ENCODE measurements around the gene MYOG. TPM values are rescaled to one million over a fixed set of nuclear protein-coding genes. Genes with fewer than 3 reads are reported as not detected.

Gene MYOG
- total RNA-seq, 1 donor from 2014 or later: not detected

DNA sequence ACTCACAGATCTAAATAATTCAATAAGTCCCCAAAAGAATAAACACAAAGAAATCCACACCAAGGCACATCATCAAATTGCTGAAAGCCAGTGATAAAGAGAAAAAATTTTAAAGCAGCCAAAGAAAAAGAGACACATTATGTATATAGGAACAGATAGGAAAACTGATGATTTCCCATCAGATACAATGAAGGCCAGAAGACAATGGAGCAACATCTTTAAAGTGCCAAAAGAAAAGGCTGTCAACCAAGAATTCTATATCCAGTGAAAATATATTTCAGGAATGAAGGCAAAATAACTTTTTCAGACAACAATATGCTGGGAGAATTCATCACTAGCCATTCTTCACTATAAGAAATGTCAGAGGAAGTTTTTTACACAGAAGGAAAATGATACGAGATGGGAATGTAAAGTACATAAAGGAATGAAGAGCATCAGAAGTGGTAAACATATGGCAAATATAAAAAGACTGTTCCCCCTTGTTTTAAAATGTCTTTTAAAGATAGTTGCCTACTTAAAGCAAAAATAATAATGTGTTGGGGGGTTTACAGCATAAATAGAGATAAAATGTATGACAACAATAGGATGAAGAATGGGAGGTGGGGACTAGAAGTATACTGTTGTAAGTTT is 9.4 kb upstream of the MYOG start:
- H3K27me3 ChIP-seq (ENCODE audit: control insufficient read depth, insufficient read depth, low read length): no peaks in the 10 kb centered on the region
- TF ChIP-seq, protein P1, sequence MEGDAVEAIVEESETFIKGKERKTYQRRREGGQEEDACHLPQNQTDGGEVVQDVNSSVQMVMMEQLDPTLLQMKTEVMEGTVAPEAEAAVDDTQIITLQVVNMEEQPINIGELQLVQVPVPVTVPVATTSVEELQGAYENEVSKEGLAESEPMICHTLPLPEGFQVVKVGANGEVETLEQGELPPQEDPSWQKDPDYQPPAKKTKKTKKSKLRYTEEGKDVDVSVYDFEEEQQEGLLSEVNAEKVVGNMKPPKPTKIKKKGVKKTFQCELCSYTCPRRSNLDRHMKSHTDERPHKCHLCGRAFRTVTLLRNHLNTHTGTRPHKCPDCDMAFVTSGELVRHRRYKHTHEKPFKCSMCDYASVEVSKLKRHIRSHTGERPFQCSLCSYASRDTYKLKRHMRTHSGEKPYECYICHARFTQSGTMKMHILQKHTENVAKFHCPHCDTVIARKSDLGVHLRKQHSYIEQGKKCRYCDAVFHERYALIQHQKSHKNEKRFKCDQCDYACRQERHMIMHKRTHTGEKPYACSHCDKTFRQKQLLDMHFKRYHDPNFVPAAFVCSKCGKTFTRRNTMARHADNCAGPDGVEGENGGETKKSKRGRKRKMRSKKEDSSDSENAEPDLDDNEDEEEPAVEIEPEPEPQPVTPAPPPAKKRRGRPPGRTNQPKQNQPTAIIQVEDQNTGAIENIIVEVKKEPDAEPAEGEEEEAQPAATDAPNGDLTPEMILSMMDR (IDR thresholded peaks at IDR 0.05; ENCODE audit: insufficient read depth, low read length, poor library complexity, severe bottlenecking): no peak

DNA sequence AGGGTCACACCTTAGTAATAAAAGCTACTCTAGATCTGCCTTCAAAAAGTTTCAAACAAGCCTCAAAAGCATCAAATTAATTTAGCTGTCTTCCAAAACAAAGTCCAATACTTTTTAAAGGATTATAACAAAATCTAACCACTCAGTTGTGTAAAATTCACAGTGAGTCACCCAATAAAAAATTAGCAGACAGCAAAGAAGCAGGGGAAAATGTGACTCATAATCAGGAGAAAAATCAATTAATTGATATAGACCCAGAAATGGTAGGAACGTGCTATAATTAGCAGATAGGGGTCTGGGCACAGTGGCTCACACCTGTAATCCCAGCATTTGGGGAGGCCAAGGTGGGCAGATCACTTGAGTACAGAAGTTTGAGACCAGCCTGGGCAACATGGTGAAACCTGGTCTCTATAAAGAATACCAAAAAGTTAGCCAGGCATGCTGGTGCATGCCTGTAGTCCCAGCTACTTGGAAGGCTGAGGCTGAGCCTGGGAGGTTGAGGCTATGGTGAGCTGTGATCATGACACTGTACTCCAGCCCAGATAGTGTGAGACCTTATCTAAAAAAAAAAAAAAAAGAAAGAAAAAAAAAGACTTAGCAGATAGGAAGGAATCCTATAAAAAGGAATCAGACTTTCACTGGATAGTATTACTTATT is 8.1 kb upstream of the MYOG start:
- Histone ChIP-seq H3K27me3 (ENCODE audit: control insufficient read depth, insufficient read depth, low read length) (no peaks in the 10 kb centered on the region), H3K4me3 (ENCODE audit: low read depth, low read length) (no peak overlapping the region), H3K36me3 (ENCODE audit: control insufficient read depth, insufficient read depth, low read length) (no peaks in the 10 kb centered on the region)
- TF ChIP-seq, protein P1 (IDR thresholded peaks at IDR 0.05; ENCODE audit: insufficient read depth, low read length, poor library complexity, severe bottlenecking): no peak
- no peak for DNase-seq (ENCODE audit: low read depth)

More for the DNA sequence above, 9.4 kb upstream of the MYOG start:
- Histone ChIP-seq H3K4me3 (ENCODE audit: low read depth, low read length) (no peak overlapping the region), H3K36me3 (ENCODE audit: control insufficient read depth, insufficient read depth, low read length) (no peaks in the 10 kb centered on the region)
- no peak for DNase-seq (ENCODE audit: low read depth)

DNA sequence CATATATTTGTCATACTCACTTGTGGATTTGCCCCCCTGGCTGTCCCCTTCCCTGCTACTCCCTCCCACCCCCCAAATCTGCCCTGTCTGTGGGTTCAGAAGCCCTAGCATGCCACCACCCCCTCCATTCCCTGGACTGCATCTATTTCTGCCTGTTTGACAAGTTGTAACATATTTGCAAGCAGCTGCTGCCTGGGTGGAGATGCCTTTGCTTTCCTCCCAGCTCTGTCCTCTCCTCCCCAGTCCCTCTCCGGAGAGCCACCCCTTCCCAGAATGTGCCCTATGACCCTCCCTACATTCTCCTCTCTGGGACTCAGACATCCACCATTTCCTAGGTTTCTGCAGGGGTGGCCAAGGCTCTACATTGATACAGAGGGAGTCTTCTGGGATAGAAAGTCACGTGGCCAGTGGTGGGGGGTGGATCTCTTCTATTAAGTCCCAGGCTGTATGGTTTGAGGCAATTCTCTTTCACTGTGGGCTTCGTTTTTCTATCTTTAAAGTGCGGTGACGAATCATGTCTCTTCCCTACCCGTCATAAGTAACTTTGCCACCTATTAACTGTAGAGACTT is 6.0 kb upstream of the MYOG start:
- H3K36me3 ChIP-seq (ENCODE audit: control insufficient read depth, insufficient read depth, low read length): no peaks in the 10 kb centered on the region
- no peaks in the 10 kb centered on the region for H3K27me3 ChIP-seq (ENCODE audit: control insufficient read depth, insufficient read depth, low read length)
- TF ChIP-seq, protein P1 (IDR thresholded peaks at IDR 0.05; ENCODE audit: insufficient read depth, low read length, poor library complexity, severe bottlenecking): no peak
- H3K4me3 ChIP-seq (ENCODE audit: low read depth, low read length): no peak overlapping the region
- DNase-seq (ENCODE audit: low read depth): no peak

DNA sequence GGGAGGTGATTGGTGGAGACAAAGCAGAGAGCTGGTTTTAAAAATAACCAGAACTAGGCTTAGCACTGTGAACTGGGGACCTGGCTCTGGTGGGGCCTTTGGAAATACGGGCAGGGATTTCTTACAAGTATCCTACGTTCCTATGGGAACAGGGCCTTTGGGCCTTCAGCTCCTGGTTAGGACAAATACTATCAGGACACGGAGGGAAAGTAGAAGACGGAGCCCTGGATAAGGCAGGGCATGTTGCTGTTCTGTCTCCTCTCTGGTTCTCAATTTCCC is 5.3 kb upstream of the MYOG start:
- Histone ChIP-seq H3K4me3 (ENCODE audit: low read depth, low read length) (no peak overlapping the region), H3K27me3 (ENCODE audit: control insufficient read depth, insufficient read depth, low read length) (peaks cover 1% of the 10 kb centered on the region), H3K36me3 (ENCODE audit: control insufficient read depth, insufficient read depth, low read length) (no peaks in the 10 kb centered on the region)
- DNase-seq (ENCODE audit: low read depth): no peak
- TF ChIP-seq, protein P1 (IDR thresholded peaks at IDR 0.05; ENCODE audit: insufficient read depth, low read length, poor library complexity, severe bottlenecking): no peak

DNA sequence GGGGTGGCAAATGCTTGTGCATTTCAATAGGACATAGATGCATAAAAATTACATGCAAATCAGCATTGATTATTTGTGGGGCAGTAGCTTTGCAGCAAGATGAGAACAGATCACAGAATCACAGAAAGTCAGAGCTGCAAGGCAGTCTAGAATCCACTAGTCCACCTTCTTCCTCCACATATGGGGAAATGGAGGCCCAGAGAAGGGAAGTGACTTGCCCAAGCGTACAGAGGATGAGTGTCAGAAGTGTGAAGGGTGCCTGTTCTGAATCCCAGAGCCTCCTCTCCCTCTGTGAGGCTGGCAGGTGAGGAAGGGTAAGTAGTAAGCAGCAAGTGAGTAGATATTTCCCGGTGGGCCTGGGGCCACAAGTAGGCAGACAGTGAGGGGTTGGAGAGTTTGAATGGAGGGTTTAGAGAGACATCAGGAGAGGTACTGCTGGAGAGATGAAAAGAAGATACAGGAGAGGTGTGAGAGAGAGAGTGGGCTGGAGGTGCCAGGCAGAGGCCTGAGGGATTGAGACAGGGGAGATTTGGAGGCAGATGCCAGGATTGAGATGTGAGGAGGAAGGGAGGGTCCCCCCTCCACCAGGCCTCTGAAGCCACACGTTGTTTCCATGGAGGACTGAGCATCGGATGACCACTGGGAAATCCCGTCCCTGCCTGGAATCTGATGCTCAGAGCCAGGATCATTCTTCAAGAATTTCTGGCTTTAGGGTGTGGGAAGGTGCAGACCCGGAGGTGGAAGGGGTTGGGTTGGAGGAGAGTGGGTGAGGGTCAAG is 4.8 kb upstream of the MYOG start:
- Histone ChIP-seq H3K36me3 (ENCODE audit: control insufficient read depth, insufficient read depth, low read length) (no peaks in the 10 kb centered on the region), H3K27me3 (ENCODE audit: control insufficient read depth, insufficient read depth, low read length) (peaks cover 4% of the 10 kb centered on the region), H3K4me3 (ENCODE audit: low read depth, low read length) (no peak overlapping the region)
- TF ChIP-seq, protein P1 (IDR thresholded peaks at IDR 0.05; ENCODE audit: insufficient read depth, low read length, poor library complexity, severe bottlenecking): no peak
- no peak for DNase-seq (ENCODE audit: low read depth)

All from kidney epithelial cell (primary cell).